GM21529 (cell line): Measurements from ENCODE around the gene CLEC11A.
"Not testable (repeated sequence)": the region's sequence is repeated elsewhere in the genome, so short reads cannot be mapped to it uniquely, and the experiment has no call there.

Source experiments
- ATAC-seq: cut with Tn5 transposase; IDR thresholded peaks from one replicate; pipeline ENCODE4 v1.9.1; 2021; ENCODE audit not compliant: unreplicated experiment

CLEC11A gene

DNA sequence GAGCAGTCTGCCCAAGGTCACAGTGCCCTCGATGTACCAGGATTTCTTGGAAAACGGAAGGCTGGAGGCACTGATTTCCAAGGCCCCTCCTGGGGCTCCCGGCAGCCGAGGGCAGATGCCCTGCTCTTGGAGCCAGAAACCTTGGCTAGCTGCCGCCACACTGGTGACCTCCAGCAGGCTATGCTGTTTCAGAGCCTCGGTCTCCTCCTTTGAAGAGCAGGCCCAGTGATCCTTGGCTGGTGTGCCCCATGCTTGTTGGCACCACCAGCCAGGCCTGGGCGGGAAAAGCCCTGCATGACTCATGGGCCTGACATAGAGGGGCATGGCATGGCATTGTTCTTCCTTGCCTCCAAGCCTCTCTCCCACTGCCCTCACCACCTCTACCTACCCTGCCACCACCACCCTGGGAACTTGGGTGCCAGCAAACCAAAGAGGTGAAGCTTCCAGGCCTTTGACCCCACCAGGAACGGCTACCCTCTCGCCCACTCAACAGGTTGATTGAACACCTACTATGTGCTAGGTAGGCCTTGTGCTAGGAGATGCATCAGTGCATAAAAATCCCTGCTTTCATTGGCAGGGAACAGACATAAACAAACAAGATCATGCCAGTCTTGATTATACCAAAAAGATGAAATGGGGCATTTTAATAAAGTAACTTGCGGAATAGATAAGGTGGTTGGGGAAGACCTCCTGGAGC is 1.6 kb upstream of the CLEC11A start:
- ATAC-seq, result no peak

DNA sequence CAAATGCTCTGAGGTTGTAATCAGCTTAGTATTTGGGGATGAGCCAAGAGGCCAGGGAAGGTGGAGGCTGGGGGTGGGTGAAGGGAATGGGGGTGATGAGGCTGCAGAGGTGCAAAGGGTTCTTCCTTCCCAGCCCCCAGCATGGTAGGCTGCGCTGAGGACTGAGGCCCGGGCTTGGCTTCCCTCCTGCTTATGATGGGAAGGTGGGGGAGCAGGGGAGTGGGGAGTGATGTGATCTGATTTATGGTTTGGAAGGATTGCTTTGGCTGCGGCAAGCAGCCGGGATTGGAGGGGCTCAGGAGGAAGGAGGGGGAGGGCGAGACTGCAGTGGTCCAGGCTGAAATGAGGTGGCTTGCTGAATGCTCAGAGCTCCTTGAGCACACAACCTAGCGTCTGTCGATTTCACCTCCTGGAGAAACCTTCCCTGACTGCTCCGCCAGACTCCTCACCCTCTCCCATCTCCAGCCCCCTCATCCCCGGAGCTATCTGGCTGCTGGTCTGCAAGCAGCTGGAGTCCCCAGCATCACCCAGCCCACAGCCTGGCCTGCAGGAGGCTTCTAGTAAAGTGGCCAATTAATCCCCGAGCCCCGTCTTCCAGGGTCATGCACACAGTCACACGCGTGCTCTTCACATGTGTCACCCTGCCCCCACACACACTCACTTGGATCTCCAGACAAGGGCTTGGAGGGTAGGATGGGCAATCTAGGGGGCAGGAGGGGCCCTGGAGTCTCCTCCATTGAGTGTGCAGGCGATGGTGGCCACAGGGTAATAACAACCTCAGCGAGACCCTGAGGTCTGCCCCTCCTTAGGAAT is 757 bp upstream of the CLEC11A start:
- ATAC-seq, result no peak

DNA sequence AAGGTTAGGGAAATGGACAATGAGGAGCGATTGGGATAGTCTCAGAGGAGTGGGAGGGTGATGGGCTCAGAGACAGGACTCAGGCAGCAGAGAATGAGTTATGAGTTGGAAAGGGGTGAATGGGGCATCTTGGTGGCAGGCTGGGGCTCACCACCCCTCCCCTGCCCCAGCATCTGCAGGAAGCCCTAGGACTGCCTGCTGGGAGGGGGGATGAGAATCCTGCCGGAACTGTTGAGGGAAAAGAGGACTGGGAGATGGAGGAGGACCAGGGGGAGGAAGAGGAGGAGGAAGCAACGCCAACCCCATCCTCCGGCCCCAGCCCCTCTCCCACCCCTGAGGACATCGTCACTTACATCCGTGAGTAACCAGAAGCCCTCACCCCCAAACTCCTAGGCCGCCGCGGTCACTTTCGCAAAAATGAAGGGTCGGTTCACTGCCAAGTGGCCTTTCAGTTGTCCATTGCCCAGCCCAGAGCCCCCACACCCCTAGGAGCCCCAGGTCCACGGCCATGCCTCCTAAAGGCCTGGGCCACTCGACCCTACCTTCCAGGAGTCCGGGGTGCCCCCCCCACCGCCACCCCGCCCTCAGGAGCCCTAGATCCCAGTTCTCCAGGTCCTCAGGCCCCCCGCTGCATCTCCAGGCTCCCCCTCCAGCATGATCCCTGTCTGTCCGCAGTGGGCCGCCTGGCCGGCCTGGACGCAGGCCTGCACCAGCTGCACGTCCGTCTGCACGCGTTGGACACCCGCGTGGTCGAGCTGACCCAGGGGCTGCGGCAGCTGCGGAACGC is 764 bp downstream of the CLEC11A start:
- no peak for ATAC-seq

DNA sequence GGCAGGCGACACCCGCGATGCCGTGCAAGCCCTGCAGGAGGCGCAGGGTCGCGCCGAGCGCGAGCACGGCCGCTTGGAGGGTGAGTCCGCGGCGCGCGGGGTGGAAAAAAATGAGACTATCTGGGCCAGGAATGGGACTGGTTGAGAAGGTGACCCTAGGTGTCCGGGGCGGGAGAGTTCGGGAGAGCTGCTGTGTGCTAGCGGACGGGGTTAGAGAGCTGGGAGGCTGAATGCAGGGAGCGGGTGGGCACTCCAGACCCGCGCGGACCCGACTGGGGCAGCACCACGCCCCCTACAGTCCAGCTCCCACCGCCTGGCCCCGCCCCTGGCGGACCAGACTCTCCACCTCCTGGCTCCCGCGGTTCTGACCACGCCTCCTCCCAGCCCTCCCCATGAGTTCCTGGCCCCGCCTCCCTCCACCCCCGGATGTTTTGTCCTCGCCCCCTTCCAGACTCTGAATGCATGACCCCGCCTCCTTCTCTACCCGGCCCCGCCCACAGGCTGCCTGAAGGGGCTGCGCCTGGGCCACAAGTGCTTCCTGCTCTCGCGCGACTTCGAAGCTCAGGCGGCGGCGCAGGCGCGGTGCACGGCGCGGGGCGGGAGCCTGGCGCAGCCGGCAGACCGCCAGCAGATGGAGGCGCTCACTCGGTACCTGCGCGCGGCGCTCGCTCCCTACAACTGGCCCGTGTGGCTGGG is 1.5 kb downstream of the CLEC11A start:
- peak; percentile 79 for ATAC-seq

DNA sequence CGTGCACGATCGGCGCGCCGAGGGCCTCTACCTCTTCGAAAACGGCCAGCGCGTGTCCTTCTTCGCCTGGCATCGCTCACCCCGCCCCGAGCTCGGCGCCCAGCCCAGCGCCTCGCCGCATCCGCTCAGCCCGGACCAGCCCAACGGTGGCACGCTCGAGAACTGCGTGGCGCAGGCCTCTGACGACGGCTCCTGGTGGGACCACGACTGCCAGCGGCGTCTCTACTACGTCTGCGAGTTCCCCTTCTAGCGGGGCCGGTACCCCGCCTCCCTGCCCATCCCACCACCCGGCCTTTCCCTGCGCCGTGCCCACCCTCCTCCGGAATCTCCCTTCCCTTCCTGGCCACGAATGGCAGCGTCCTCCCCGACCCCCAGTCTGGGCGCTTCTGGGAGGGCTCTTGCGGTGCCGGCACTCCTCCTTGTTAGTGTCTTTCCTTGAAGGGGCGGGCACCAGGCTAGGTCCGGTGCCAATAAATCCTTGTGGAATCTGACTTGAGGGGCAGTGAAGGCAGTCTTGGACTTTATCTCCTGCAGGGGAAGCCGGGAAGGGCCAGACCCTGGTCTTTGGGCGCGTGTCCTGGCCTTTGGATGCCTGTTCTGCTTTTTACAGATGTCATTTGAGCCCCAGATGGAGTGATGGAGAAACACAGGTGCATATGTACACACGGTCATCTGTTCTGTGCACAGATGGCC is 2.2 kb downstream of the CLEC11A start:
- ATAC-seq, result peak; percentile 34

DNA sequence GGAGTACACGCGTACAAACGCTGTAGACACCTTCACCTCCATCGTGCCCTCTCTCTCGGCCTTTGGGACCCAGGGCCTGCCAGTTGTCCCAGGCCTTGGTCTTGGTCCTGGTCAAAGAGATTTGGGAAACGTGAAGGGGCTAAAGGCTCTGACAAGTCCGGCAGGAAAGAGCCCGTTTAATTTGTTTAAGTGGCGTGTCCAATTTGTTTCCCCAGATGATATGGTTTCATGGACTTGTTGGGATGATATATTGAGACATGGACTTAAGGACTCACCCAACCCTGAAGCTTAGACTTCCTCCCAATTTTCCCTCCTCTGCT is 2.7 kb downstream of the CLEC11A start:
- no peak for ATAC-seq

DNA sequence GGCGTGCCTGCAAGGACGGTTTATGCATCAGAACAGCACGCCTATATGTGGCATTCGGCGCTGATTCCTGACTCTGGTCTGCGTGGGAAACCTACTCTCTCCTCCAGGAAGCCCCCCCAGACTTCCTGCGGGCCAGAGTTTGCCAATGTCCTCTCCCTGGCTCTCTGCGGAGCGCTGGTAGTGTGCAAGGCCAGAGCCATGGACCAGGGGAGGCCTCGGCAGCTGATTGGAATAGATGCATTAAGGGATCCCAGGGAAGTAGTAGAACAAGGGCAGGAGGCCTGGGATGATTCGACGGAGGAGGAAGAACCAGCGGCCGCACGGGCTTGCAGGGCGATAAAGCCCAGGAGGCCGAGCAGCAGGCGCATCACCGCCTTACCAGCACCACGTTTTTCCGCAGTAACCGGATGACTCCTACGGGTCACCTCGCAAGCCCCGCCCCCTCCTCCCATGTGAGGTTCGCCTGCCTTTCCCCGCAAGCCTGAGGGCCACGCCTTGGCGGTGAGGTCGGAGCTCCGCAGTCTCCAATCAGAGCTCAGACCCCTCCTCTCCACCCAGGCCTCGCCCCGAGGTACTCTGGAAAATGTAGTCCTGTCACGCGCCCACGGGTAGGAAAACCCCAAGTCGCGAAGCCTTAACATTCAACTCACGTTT is 5.0 kb downstream of the CLEC11A start:
- ATAC-seq, result no peak

DNA sequence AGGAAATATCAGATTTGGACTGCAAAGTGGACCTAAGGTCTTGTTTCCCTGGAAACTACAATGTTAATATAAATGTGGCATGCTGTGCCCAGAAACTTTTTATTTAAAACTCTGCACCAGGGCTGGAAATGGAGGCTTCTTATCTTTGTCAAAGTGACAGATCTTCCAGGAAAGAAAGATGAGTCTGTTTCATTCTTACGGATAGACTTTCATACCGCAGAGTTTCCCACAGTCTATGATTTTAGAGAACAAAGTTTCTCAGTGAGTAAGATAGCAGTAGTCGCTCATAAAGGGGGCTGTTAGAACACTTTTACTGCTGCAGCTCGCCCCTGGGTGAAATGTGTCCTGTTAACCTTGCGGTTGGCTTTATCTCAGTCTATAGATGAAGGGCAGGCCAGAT is 6.7 kb downstream of the CLEC11A start:
- no peak for ATAC-seq

DNA sequence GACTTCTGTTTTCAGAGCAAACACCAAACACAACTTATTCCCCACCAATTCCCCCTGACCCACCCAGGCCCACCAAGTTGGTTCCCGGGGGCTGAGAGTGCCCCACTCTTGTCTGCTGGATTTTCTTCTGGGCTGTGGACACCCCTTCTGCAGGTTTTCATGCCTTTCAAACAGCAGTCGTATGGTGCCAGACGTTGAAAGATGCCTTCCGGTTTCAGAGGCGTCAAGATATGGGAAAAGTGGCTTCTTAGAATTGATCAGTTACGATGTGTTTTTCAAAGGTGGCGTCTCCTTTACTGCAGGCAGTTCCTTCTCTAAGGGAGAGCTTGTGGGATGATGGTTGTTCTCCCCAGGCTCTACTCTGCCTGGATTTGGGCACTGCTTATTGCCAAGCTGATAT is 12.7 kb downstream of the CLEC11A start:
- no peak for ATAC-seq

DNA sequence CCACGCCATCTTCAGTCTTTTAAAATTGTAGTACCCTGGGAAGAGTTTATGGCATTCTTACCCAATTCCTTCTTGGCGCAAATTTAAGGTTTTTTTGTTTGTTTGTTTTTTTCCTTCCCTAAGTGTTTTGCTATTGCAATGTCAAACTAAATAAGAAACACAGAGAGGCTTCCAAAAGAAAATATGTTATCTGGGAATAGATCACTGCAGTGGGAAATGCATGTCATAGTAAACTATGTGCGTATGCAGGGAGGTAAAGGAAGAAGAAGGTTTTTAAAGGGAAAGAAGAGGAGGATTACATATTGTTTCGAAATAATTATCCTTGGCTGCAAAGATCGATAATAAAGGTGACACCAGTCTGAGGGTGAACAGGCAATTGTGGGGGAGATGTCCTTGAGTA is 13.2 kb downstream of the CLEC11A start:
- ATAC-seq, result no peak

DNA sequence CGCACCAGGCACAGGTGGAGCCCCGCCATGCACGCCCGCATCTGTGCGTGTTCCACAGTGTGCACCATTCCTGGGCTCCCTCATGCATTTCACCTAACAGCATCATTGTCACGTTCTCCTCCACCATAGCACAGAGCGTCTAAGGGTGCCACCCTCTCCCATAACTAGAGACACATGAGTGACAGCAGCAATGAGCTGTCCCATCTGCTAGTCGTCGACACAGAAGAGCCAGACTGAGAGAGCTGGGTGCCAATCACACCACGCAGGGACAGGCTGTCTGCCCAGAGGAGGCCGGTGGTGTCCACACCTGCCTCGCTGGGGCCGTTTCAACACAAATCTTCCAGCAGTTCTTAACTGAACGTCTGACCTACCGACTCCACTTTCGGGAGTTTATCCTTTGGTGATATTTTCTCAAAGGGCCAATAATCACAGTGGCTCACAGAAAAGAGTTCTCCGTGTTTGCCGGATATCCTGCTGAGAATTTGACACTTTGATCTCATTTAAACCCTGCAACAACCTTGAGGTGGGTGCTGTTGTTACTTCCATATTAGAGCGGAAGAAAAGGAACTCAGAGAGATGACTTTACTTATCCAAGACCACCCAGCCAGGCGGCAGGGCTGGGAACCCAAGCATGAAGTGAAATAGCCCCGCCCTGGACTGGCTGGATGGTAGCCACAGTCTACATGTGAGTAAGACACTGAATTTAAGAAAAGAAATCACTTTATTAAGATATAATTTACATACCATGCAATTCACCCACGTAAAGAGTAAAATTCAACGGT is 16.2 kb downstream of the CLEC11A start:
- ATAC-seq, result no peak

DNA sequence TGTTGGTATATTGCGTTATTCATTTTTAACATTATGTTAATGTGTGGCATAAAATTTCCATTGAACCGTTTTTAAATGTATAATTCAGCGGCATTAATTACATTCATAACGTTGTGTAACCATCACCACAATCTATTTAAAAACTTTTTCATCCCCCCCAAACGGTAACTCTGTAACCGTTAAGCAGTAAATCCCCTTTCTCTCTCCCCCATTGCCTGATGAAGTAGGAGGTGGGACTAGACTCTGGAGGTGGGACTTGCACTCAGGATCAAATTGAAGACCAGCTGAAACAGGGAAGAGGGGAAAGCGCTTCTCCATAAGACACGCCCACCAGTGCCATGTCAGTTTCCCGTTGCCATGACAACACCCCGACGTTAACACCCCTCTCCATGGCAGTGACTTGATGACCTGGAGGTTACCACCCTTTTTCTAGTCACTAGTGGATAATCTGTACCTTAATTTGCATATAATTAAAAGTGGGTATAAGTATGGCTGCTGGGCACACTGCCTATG is 16.8 kb downstream of the CLEC11A start:
- ATAC-seq, result no peak

DNA sequence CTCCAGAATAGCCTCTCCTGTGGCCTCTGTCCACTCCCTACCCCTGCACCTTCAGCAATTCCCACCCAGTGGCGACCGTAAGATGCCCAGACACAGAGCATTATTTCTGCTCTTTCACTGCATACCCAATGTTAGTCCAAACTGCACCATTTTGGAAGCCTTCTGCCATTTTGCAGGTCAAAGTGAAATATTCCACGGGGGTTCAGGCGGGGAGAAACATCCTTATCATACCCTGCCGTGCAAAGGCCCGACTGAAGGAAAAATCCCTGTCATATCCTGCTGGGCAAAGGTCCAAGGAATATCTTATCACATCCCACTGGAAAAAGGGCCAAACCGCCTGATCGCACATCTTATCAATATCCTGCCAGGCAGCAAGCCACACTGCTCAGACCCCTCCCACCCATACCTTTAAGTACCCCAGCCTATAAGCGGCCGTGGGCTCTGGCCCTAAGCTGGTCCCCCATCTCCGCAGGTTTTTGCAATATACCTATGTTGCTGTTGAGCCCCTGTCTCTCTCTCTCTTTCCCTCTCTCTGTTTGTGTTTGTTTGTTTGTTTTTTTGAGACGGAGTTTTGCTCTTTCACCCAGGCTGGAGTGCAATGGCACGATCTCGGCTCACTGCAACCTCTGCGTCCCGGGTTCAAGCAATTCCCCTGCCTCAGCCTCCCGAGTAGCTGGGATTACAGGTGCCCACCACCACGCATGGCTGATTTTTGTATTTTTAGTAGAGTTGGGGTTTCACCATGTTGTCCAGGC is 18.2 kb downstream of the CLEC11A start:
- no peak for ATAC-seq

DNA sequence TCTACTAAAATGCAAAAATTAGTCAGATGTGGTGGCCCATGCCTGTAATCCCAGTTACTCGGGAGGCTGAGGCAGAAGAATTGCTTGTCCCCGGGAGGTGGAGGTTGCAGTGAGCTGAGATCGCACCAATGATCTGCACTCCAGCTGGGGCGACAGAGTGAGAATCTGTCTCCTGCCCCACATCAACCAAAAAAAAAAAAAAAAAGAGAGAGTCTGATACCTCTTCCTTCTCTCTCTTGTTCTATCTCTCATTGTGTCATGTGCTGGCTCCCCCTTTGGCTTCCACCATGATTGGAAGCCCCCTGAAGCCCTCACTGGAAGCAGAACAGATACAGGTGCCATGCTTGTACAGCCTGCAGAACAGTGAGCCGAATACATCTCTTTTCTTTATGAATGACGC is 20.4 kb downstream of the CLEC11A start:
- ATAC-seq, result no peak

DNA sequence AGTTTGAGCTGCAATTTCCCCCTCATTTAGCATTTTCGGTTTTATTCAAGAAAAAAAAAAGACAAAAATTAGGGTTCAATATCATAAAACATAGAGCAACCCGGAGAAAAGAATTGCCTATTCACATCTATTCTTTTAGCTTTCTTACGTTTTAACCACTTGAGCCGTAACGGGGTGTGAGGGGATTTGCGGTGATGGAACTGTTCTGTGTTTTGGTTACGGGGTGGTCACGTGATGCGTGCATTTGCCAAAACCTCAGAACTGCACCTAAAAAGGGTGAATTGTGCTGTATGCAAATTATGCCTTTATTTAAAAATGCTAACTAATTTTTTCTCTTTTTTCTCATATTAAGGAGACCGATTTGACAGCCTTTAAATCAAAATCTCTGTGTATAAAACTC is 22.1 kb downstream of the CLEC11A start:
- no peak for ATAC-seq

DNA sequence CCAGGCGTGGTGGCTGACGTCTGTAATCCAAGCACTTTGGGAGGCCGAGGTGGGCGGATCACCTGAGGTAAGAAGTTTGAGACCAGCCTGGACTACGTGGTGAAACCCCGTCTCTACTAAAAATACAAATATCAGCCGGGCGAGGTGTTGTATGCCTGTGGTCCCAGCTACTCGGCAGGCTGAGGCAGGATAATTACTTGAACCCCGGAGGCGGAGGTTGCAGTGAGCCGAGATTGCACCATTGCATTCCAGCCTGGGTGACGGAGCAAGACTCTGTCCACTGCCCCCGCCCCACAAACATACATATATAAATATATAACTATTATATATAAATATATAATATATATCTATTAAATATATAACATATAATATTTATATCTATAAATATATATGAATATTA is 24.0 kb downstream of the CLEC11A start:
- not testable (repeated sequence) for ATAC-seq

DNA sequence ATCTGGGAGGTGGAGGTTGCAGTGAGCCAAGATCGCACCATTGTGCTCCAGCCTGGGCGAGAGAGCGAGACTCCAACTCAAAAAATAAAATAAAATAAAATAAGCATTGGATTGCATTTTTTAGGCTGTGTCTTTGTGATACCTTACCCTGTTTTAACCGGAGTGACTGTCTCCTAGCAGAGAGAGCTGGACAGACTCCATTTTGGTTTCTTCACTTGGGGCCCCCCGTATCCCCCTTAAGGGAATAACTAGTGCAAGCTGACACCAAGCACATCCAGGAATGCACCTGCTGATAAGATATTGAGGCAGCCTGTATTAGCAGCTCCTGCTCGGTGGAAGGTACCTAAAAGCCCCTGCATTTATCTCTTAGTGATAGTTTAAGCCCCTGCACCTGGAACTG is 26.3 kb downstream of the CLEC11A start:
- no peak for ATAC-seq

DNA sequence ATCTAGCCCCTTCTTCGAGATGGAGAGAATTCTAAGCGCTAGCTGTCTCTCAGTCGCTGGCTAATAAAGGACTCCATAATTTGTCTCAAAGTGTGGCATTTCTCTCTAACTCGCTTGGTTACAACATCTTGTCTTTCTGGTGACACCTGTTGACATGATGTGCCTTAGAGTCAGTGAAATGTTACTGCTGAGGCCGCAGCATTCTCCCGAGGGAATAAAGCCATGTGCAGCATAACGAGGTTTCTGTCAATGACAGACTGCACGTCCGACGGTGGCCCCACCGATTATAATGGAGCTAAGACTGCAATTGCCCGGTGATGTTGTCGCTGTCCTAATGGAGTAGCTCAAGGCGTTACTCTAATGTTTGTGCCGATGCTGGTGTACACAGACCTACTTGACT is 26.8 kb downstream of the CLEC11A start:
- no peak for ATAC-seq

DNA sequence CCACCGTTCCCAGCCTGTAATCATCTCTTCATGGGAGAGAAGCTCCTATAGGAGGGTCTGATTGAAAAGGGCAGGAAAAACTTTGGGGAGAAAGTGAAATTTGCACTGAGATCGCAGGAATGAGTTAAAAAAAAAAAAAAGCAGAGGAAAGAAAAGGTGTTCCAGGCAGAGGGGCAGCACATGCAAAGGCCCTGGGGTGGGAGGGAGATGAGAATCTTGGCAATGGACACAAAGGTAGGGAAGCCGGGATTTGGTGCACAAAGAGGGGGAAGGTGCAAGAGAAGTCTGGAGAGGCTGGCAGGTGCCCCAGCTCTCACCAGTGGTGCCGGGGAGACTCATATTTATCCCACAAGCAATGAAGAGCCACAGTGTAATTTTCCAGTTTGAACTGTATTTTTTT is 30.7 kb downstream of the CLEC11A start:
- ATAC-seq, result no peak
